CD4-positive, alpha-beta memory T cell (primary cell): ENCODE results near the gene CTU1. TPM values are rescaled to one million over a fixed set of nuclear protein-coding genes. Genes with fewer than 3 reads are reported as not detected.

Experiments used
- CTCF ChIA-PET: fragments of 350-600 bp; sonication (Branson Sonifier 250); formaldehyde crosslinking; loops from one replicate; lab custom pipeline; 2021; ENCODE audit warnings: inconsistent platforms; ENCODE audit not compliant: partially characterized antibody; lab: Charles Lee
- POLR2A ChIA-PET: fragments of 350-600 bp; sonication (Branson Sonifier 250); formaldehyde crosslinking; loops from one replicate; lab custom pipeline; 2021; ENCODE audit not compliant: partially characterized antibody; lab: Charles Lee
- DNase-seq, 5 donors: peaks; one replicate each; pipeline versions ENCODE4 v3.0.0 to v3.0.0-alpha.2; 2020 to 2022; ENCODE audit warnings: mixed read lengths in 1 of 5
- H3K27ac ChIP-seq: one replicate; pipeline ENCODE4 v1.7.0; 2013; ENCODE audit warnings: low read depth, low read length
- H3K27me3 ChIP-seq: 2 replicates; pipeline ENCODE4 v1.7.0; 2013; ENCODE audit warnings: mild to moderate bottlenecking, low read length, moderate library complexity; ENCODE audit not compliant: insufficient read depth
- H3K36me3 ChIP-seq: 2 replicates; pipeline ENCODE4 v1.7.0; 2013; ENCODE audit warnings: mild to moderate bottlenecking, low read length, moderate library complexity; ENCODE audit not compliant: insufficient read depth
- H3K4me1 ChIP-seq: 2 replicates; pipeline ENCODE4 v1.7.0; 2013; ENCODE audit warnings: mild to moderate bottlenecking, low read length, moderate library complexity; ENCODE audit not compliant: insufficient read depth
- H3K4me3 ChIP-seq, 2 donors: one replicate each; pipeline ENCODE4 v1.7.0; 2013; ENCODE audit warnings: low read length in 2 of 2, mild to moderate bottlenecking in 1 of 2
- H3K9me3 ChIP-seq, 2 donors: one replicate each; pipeline ENCODE4 v1.7.0; 2013; ENCODE audit warnings: low read length in 2 of 2, control low read depth in 1 of 2; ENCODE audit not compliant: control insufficient read depth in 1 of 2
- H3K27ac Mint-ChIP-seq, 7 donors: one replicate each; pipeline ENCODE4 v1.8.0; 2020 to 2021; ENCODE audit warnings: mixed read lengths in 7 of 7, mild to moderate bottlenecking in 6 of 7, inconsistent platforms in 3 of 7, moderate library complexity in 3 of 7
- H3K27me3 Mint-ChIP-seq, 2 donors: one replicate each; pipeline ENCODE4 v1.8.0; 2020 to 2021; ENCODE audit warnings: mixed read lengths in 2 of 2
- H3K36me3 Mint-ChIP-seq, 2 donors: one replicate each; pipeline ENCODE4 v1.8.0; 2020 to 2021; ENCODE audit warnings: mixed read lengths in 2 of 2, inconsistent platforms in 1 of 2, mild to moderate bottlenecking in 1 of 2
- H3K4me1 Mint-ChIP-seq, 4 donors: one replicate each; pipeline ENCODE4 v1.8.0; 2020 to 2021; ENCODE audit warnings: mixed read lengths in 4 of 4, mild to moderate bottlenecking in 1 of 4
- H3K4me3 Mint-ChIP-seq, 8 donors: one replicate each; pipeline ENCODE4 v1.8.0; 2020 to 2021; ENCODE audit warnings: mixed read lengths in 8 of 8, mild to moderate bottlenecking in 7 of 8, moderate library complexity in 6 of 8, inconsistent platforms in 3 of 8
- H3K9me3 Mint-ChIP-seq, 8 donors: one replicate each; pipeline ENCODE4 v1.8.0; 2020 to 2021; ENCODE audit warnings: mixed read lengths in 8 of 8, mild to moderate bottlenecking in 5 of 8, inconsistent platforms in 3 of 8, moderate library complexity in 1 of 8
- intact Hi-C: fragments of 100-400 bp; cut with micrococcal nuclease; formaldehyde crosslinking; loops from one replicate; pipeline ENCODE4 v1.15.1; 2023
- polyA plus RNA-seq, 2 donors: library from polyadenylated mRNA; unstranded; fragments of 300-500 nt; fragmentation: Illumina TruSeq; gene quantifications; one replicate each; pipeline ENCODE4 v1.2.3, GENCODE V29; 2021
- total RNA-seq, 2 experiments: library from RNA; stranded (reverse); gene quantifications; one replicate each; pipeline ENCODE4 v1.2.3, GENCODE V29; 2021

CTU1 gene
- total and polyA plus RNA-seq, 4 experiments from 2014 or later: 1.4 to 11.4 (median 10.3) TPM

- peaks cover 7 to 25% (median 12%) of the 10 kb centered on the region in 4 donors for H3K4me1 Mint-ChIP-seq
- H3K36me3 ChIP-seq: no peaks in the 10 kb centered on the region
These were observed 31.2 kb upstream of the CTU1 start for GRCh38 chr19:51139299-51140014.

GRCh38 chr19:51138549-51138979 lies 30.4 kb upstream of the CTU1 start:
- Mint-ChIP-seq H3K9me3 (peaks cover 0 to 6% (median 0%) of the 10 kb centered on the region in 8 donors), H3K27me3 (peaks cover 2 to 5% of the 10 kb centered on the region in 2 donors), H3K36me3 (no peaks in the 10 kb centered on the region), H3K27ac (no peak overlapping the region), H3K4me3 (no peak overlapping the region), H3K4me1 (peaks cover 7 to 25% (median 12%) of the 10 kb centered on the region in 4 donors)
- DNase-seq: no peak
- ChIA-PET CTCF (no interaction called here), POLR2A (interaction anchor here (0.6 kb wide), 1 partner anchor 28 kb away, joined by 3 read pairs; no protein-coding TSS in a partner anchor)
- Histone ChIP-seq H3K4me3 (no peak overlapping the region), H3K36me3 (no peaks in the 10 kb centered on the region), H3K27me3 (no peaks in the 10 kb centered on the region), H3K27ac (no peak overlapping the region), H3K9me3 (no peaks in the 10 kb centered on the region), H3K4me1 (peaks cover 12% of the 10 kb centered on the region)
- intact Hi-C loops: no loop called here

More at GRCh38 chr19:51139299-51140014, 31.2 kb upstream of the CTU1 start:
- POLR2A ChIA-PET: no interaction called here
- H3K4me1 ChIP-seq: peaks cover 12% of the 10 kb centered on the region
- no peaks in the 10 kb centered on the region for H3K27me3 ChIP-seq
- no peak overlapping the region for H3K27ac ChIP-seq
- peak overlapping the region in 1 of 7 donors; percentile 1 for H3K27ac Mint-ChIP-seq
- no peak overlapping the region for H3K4me3 Mint-ChIP-seq
- no peak for DNase-seq
- peaks cover 2 to 8% of the 10 kb centered on the region in 2 donors for H3K27me3 Mint-ChIP-seq
- CTCF ChIA-PET: interaction anchor here (0.9 kb wide), 1 partner anchor 10 kb away, joined by 4 read pairs; no protein-coding TSS in a partner anchor
- H3K9me3 ChIP-seq: no peaks in the 10 kb centered on the region
- H3K9me3 Mint-ChIP-seq: peaks cover 0 to 6% (median 0%) of the 10 kb centered on the region in 8 donors
- intact Hi-C loops: no loop called here
- no peak overlapping the region for H3K4me3 ChIP-seq
- H3K36me3 Mint-ChIP-seq: no peaks in the 10 kb centered on the region

DNA sequence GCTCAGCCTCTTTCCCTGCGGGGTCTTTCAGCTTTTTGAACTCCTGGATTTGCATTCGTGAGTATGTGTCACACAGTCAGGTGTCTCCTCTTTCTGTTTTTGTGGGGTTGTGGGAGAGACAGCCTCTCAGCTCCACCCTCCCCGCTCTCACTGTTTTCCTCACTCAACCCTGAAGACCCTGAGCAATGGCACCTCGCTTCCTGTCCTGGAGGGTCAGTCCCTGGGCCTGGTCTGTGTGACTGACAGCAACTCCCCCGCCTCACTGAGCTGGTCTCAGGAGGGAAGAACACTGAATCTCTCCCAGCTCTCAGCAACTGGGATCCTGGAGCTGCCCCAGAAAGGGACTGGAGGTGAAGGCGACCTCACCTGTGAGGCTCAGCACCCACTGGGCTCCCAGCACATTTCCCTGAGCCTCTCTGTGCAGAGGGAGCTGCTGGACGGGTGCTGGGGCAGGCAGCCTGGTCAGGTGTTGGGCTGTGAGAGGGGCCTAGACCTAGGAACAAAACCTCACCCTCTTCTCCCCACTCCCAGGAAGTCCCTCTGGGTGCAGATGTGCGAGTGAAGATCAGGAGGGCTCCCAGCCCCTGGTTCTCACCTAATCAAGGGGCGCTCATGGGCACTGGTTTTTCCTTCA lies 29.7 kb upstream of the CTU1 start:
- intact Hi-C loops: no loop called here
- no peaks in the 10 kb centered on the region for H3K36me3 ChIP-seq
- H3K27me3 ChIP-seq: no peaks in the 10 kb centered on the region
- ChIA-PET POLR2A (no interaction called here), CTCF (no interaction called here)
- H3K27ac ChIP-seq: no peak overlapping the region
- peaks cover 2 to 5% of the 10 kb centered on the region in 2 donors for H3K27me3 Mint-ChIP-seq
- H3K27ac Mint-ChIP-seq: peak overlapping the region in 1 of 7 donors; percentile 61
- peaks cover 7 to 25% (median 13%) of the 10 kb centered on the region in 4 donors for H3K4me1 Mint-ChIP-seq
- peaks cover 12% of the 10 kb centered on the region for H3K4me1 ChIP-seq
- H3K36me3 Mint-ChIP-seq: no peaks in the 10 kb centered on the region
- no peak for DNase-seq
- H3K9me3 Mint-ChIP-seq: peaks cover 0 to 6% (median 0%) of the 10 kb centered on the region in 8 donors
- H3K4me3 Mint-ChIP-seq: no peak overlapping the region
- no peaks in the 10 kb centered on the region for H3K9me3 ChIP-seq
- no peak overlapping the region for H3K4me3 ChIP-seq

GRCh38 chr19:51136851-51137551 lies 28.8 kb upstream of the CTU1 start:
- H3K9me3 ChIP-seq: no peaks in the 10 kb centered on the region
- intact Hi-C loops: no loop called here
- H3K27ac Mint-ChIP-seq: peak overlapping the region in 4 of 7 donors; percentile 35 to 71 (median 49)
- H3K27me3 Mint-ChIP-seq: peaks cover 2 to 5% of the 10 kb centered on the region in 2 donors
- ChIA-PET CTCF (interaction anchor here (1.0 to 1.4 kb wide), 2 partner anchors 11 to 21 kb away, joined by 3 to 4 read pairs; no protein-coding TSS in a partner anchor), POLR2A (no interaction called here)
- H3K4me3 ChIP-seq: no peak overlapping the region
- H3K36me3 Mint-ChIP-seq: peaks cover 0 to under 1% of the 10 kb centered on the region in 2 donors
- H3K27me3 ChIP-seq: no peaks in the 10 kb centered on the region
- no peak for DNase-seq
- peaks cover 13 to 27% (median 20%) of the 10 kb centered on the region in 4 donors for H3K4me1 Mint-ChIP-seq
- peaks cover 18% of the 10 kb centered on the region for H3K4me1 ChIP-seq
- no peak overlapping the region for H3K27ac ChIP-seq
- H3K4me3 Mint-ChIP-seq: peak overlapping the region in 3 of 8 donors; percentile 25 to 51 (median 41)
- H3K36me3 ChIP-seq: no peaks in the 10 kb centered on the region
- H3K9me3 Mint-ChIP-seq: peaks cover 0 to 7% (median 0%) of the 10 kb centered on the region in 8 donors

DNA sequence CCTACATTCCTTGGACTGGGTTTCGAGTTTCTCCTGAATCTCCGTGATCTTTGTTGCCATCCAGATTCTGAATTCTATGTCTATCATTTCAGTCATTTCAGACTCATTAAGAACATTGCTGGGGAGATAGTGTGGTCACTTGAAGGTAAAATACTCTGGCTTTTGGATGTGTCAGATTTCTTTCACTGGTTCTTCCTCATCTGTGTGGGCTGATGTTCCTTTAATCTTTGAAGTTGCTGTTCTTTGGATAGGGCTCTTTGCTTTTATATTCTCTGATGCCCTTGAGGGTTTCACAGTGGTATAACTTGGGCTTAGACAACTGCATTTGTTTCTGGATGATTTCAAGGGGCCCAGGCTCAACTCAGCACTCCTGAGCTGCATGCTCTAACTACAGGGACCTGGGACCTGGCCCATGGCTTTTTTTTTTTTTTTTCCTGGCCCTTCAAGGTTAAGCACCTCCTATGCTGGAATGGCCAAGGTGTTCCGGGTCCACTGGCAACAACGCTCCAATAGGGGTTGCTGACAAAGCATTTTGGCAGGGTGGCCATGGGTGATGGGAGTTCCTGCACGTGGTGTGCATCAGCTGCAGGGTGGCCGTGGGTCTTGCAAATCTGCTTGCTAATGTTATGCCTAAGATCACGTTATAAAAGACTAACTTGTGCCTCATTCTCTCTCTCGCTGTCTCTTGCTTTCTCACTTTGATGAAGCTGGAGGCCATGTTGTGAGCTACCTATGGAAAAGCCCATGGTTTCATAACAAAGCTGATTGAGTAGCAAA lies 28.0 kb upstream of the CTU1 start:
- Histone ChIP-seq H3K9me3 (no peaks in the 10 kb centered on the region), H3K27ac (no peak overlapping the region), H3K4me1 (peaks cover 24% of the 10 kb centered on the region), H3K27me3 (no peaks in the 10 kb centered on the region), H3K36me3 (no peaks in the 10 kb centered on the region), H3K4me3 (no peak overlapping the region)
- intact Hi-C loops: no loop called here
- ChIA-PET POLR2A (no interaction called here), CTCF (interaction anchor here (1.0 to 2.0 kb wide), 4 partner anchors 12 to 40 kb away, joined by 3 to 6 read pairs (median 4); no protein-coding TSS in a partner anchor)
- Mint-ChIP-seq H3K4me3 (peak overlapping the region in 1 of 8 donors; percentile 25), H3K27me3 (peaks cover 2 to 5% of the 10 kb centered on the region in 2 donors), H3K9me3 (peaks cover 0 to 7% (median 0%) of the 10 kb centered on the region in 8 donors), H3K36me3 (peaks cover 0 to 3% of the 10 kb centered on the region in 2 donors), H3K4me1 (peaks cover 16 to 31% (median 25%) of the 10 kb centered on the region in 4 donors), H3K27ac (peak overlapping the region in 3 of 7 donors; percentile 18 to 63 (median 48))
- DNase-seq: no peak

DNA sequence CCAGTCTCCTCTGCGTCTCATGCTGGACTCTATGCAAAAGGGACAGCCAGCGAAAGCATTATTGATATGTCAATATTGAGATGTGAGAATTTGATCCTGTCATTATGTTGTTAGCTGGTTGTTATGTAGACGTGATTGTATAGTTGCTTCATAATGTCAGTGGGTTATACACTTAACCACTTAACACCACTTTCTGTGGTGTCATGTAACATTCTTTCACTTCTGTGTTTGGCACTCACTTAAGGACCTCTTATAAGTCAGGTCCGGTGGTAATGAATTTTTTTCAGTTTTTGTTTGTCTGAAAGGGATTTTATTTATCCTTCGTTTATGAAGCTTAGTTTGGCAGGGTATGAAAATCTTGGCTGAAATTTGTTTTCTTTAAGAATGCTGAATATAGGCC lies 26.8 kb upstream of the CTU1 start:
- Histone ChIP-seq H3K27me3 (no peaks in the 10 kb centered on the region), H3K9me3 (no peaks in the 10 kb centered on the region), H3K4me3 (no peak overlapping the region), H3K4me1 (peaks cover 35% of the 10 kb centered on the region), H3K27ac (no peak overlapping the region), H3K36me3 (no peaks in the 10 kb centered on the region)
- CTCF ChIA-PET: interaction anchor here (1.2 to 4.6 kb wide), 3 partner anchors 23 to 38 kb away, joined by 3 to 45 read pairs (median 6); no protein-coding TSS in a partner anchor
- no peak for DNase-seq
- POLR2A ChIA-PET: no interaction called here
- Mint-ChIP-seq H3K9me3 (peaks cover 0 to 7% (median 0%) of the 10 kb centered on the region in 8 donors), H3K36me3 (peaks cover 0 to 7% of the 10 kb centered on the region in 2 donors), H3K27ac (no peak overlapping the region), H3K27me3 (peaks cover 2% of the 10 kb centered on the region in 2 donors), H3K4me1 (peaks cover 19 to 42% (median 32%) of the 10 kb centered on the region in 4 donors), H3K4me3 (no peak overlapping the region)
- intact Hi-C loops: no loop called here
